GM04503 (cell line): Measurements from ENCODE around the gene RSRC2.
"Not testable (repeated sequence)": the region's sequence is repeated elsewhere in the genome, so short reads cannot be mapped to it uniquely, and the experiment has no call there.

Experiments
- DNase-seq: peaks from one replicate; pipeline ENCODE4 v3.0.0-alpha.2; 2012; ENCODE audit warnings: low read depth

The RSRC2 gene

DNA sequence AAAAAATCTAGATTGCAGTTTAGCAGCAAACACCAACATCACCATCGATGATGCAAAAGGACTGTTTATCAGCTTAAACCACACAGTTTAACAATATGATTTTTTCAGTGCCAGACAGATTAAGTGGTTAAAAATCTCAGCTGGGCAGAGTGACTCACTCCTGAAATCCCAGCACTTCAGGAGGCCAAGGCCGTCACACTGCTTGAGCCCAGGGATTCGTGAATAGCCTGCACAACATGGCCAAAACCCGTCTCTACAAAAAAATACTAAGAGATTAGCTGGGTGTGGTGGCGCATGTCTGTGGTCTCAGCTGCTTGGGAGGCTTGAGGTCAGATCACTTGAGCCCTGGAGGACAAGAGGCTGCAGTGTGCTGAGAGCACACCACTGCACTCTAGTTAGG lies 8.9 kb downstream of the RSRC2 start:
- DNase-seq = peak; percentile 91

GRCh38 chr12:122516544-122517361 lies 10.0 kb downstream of the RSRC2 start:
- no peak for DNase-seq

GRCh38 chr12:122515275-122515674 lies 11.5 kb downstream of the RSRC2 start:
- no peak for DNase-seq

DNA sequence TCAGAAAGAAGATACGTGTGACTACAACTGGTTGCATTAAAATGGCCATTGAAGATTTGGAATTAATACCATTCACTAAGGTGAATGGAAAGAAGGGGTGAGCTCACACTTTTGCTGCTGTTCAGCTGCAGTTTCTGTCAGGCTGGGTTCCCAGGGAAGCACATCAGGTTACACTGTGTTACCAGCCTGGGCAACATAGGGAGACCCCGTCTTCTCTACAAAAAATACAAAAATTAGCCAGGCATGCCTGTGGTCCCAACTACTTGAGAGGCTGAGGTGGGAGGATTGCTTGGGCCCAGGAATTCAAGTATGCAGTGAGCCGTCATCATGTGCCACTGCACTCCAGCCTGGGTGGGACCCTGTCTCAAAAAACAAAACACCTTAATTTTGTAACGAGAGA lies 13.1 kb downstream of the RSRC2 start:
- no peak for DNase-seq

DNA sequence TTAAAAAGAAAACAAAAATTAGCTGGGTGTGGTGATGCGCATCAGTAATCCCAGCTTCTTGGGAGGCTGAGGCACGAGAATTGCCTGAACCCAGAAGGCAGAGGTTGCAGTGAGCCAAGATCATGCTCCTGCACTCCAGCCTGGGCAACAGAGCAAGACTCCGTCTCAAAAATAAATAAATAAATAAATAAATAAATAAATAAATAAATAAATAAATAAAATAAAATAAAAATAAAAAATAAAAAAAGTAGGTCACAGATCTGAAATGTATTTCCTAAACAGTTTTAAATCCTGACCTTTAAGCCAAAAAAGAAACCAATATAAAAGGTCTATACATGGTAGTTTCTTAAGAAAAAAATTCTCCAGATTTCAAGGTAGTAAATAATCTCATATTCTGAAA lies 13.7 kb downstream of the RSRC2 start:
- not testable (repeated sequence) for DNase-seq

DNA sequence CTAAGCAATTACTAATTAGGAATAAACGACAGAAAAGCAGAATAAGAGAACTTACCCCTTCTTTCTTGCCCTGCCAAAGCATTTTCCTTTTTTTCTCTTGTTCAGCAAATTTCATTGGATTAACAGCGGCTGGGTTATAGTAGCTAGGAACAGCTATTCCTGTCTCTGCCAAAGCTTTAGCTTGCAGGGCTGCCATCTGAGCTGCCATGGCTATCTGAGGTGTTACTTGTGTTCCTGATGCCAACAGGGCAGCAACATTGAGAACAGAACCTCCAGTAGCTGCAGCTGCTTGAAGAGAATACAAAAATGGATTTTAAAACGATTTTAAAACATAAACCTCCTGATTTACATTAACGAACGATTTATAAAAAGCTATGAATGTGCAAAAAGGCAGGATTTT lies 18.6 kb downstream of the RSRC2 start:
- DNase-seq = no peak

- DNase-seq = no peak
Measured at GRCh38 chr12:122506393-122506938, 20.3 kb downstream of the RSRC2 start.

GRCh38 chr12:122505419-122506051 lies 21.2 kb downstream of the RSRC2 start:
- DNase-seq = no peak

DNA sequence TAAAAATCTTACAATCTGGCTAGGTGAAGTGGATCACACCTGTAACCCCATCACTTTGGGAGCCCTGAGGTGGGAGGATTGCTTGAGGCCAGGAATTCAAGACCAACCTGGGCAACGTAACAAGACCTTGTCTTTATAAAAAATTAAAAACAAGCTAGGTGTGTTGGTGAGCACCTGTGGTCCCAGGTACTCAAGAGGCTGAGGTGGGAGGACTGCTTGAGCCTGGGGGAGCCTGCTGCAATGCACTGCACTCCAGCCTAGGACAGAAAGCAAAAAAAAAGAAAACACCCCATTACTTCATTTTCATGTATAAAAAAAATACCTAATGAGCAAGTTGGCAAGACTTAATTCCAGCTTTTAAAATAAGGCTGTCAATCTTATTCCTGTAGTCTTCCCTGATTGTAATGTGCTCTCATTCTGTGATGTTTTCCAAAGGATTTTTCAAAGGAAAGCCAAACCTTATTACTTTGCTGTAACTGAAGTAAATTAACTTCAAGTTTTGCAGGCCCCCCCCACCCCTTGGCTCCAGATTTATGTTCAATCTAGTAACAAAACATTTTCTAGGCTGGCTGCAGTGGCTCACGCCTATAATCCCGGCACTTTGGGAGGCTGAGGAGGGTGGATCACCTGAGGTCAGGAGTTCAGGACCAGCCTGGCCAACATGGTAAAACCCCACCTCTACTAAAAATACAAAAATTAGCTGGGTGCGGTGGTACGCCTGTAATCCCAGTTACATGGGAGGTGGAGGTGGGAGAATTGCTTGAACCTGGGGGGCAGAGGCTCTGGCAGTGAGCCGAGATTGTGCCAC lies 22.7 kb downstream of the RSRC2 start:
- no peak for DNase-seq

DNA sequence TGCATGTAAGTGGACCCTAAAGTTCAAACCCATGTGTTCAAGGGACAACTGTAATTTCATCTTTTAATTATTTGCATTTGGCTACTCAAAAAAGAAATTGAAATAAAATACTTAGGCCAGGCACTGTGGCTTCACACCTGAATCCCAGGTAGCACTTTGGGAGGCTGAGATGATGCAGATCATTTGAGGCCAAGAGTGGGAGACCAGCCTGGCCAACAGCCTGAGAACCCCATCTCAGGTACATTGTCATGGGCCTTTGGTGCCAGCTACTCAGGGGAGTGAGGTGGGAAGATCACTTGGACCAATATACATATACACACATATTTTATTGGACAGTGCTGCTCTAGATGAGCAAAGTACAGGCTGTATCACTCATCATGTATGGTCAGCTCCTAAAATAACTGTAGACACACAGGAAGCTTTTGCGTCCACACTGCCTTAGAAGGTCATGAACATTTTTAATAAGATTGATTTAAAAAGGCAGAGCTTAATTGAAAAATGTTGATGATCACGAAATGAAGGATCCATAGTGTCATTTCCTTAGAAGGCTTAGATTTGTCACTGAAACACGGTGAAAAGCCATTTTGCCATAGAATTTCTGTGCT lies 23.5 kb downstream of the RSRC2 start:
- no peak for DNase-seq

DNA sequence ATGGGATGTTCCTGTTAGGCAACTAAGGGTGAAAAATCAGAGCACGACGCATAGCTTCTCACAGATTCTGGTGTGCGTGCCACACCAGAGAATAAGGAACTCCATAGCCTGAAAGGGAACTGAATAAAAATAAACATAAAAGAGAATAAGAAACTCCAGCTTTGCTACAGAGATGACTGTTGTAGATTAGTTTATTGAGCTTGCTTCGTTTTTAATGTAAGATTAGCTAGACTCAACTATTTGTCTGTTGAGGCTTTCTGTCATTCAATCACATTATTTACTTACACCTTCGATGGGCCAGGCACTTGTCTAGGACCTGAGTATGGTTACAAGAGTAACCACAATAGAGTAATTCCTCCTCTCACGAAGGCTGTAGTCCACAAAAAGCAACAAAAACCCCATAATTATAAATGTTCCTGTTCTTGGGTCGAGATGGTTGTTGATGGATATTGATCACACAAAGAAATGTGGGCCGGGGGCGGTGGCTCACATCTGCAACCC lies 25.2 kb downstream of the RSRC2 start:
- no peak for DNase-seq

- DNase-seq = peak; percentile 89
Measured at GRCh38 chr12:122500685-122501488, 25.8 kb downstream of the RSRC2 start, which contains the start of gene ZCCHC8. Gene ZCCHC8, minus strand, starts transcription at chr12:122500932. Its CDS starts 92 bp downstream, at chr12:122500840.

GRCh38 chr12:122499991-122500684 lies 26.6 kb downstream of the RSRC2 start:
- DNase-seq = no peak

- DNase-seq = no peak
Measured at GRCh38 chr12:122495258-122495657, 31.5 kb downstream of the RSRC2 start.

DNA sequence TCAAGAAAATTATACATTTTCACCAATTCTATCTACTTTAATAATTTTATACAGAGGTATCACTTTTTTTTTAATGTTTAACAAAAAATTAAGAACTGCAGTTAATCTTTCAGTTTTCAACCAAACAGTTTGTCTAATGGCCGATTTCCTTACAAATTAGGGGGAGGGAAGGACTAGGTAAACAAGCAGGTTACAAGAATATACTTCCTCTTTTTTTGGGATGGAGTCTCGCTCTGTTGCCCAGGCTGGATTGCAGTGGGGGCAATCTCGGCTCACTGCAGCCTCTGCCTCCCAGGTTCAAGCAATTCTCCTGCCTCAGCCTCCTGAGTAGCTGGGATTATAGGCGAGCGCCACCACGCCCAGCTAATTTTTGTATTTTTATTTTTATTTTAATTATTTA lies 33.5 kb downstream of the RSRC2 start:
- DNase-seq = not testable (repeated sequence)

- DNase-seq = no peak
Measured at GRCh38 chr12:122491991-122492390, 34.7 kb downstream of the RSRC2 start.

DNA sequence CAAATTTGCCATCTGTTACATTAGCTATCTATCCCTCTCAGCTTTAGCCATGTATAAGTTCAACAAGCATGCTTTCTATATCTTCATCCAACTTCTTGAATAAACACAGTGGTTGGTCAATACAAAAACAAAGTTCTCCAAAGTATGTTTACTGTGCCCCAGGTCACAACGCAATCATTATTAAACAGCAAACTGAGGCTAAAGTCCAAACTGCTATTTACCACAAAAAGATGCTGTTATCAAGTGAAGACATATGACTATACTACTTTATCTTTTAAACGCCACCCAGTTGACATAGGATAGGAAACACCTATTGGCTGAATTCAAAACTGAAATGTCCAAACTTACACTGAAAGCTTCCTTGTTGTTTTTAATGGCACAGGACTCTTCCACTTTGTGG lies 37.7 kb downstream of the RSRC2 start:
- DNase-seq = no peak

- not testable (repeated sequence) for DNase-seq
Measured at GRCh38 chr12:122487807-122488206, 38.9 kb downstream of the RSRC2 start.

DNA sequence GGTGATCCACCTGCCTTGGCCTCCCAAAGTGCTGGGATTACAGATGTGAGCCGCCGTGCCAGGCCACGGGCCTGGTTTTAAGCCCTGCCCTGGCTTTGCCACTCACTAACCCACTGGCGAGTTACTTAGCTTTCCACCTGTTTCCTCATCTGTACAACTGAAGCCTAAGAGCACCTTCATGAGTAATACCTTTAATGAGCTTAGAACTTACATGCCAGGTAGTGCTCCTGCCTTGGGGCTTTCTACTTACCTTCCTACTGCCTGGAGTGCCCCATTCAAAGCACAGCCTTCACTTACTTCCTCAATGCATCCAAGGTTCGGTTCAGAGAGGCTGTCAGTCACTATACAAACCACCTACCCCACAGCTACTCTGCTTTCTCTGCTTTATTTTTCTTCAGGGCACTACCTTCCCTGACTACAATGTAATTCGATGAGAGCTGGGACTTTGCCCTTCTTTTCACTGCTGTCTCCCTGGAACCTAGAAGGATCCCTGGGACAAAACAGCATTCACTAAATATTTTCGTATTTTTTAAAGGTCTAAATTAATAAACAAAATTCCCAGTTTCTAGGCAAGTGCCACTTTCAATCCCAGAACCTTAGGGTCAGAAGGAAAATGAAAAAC lies 39.8 kb downstream of the RSRC2 start:
- no peak for DNase-seq

- not testable (repeated sequence) for DNase-seq
Measured at GRCh38 chr12:122486360-122486759, 40.4 kb downstream of the RSRC2 start.
